KBM-7 (cell line): ENCODE results near the gene MAS1.
"Not testable (repeated sequence)": the region's sequence is repeated elsewhere in the genome, so short reads cannot be mapped to it uniquely, and the experiment has no call there.

Experiments
- DNase-seq: peaks from one replicate; pipeline ENCODE4 v3.0.0-alpha.2; 2015
- in situ Hi-C: fragments of 300-500 bp; cut with MboI; formaldehyde crosslinking; loops from 2 replicates; pipeline ENCODE4 v1.14.3; 2020; ENCODE audit warnings: low sequenced_read_pairs, low pct_unique_long_range_greater_than_20kb, mixed read lengths

Gene MAS1

GRCh38 chr6:159910342-159910741, 19.6 kb downstream of the MAS1 start:
- in situ Hi-C loops = no loop called here
- DNase-seq = no peak

DNA sequence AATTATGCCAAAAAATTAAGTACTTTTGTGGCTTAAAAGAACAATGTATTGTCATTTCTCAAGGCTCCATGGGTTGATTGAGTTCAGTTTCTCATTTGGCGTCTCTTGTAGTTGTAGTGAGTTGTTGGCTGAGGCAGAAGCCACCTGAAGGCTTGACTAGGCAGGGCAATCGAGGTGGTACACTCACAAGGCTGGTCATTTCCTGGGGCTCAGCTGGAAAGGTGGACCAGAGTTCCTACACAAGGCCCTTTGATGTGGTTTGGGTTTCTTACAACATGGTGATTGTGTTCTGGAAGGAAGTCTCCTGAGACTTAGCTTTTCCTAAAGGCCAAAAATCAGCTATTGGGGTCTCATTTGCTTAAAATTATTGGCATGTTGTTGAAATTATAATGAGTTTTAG, 22.6 kb downstream of the MAS1 start:
- in situ Hi-C loops = no loop called here
- no peak for DNase-seq

GRCh38 chr6:159913862-159914564, 23.2 kb downstream of the MAS1 start:
- in situ Hi-C loops = no loop called here
- no peak for DNase-seq

DNA sequence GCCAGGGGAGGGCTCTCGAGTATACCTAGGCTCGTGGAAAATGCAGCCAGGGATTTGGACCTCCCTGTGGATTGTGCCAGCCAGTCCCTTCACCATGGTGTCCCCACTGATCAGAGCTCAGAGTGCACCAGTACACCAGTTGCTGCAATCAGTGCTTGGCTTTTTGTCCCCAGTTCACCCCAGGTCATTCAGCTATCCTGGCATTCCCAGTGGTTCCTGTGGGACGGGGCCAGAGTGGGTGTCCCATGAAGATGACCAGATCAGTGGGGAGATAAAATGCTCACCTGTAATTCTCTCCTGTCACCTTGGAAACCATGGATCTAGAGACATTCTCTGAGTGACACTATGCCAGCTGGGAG, 23.8 kb downstream of the MAS1 start:
- in situ Hi-C loops = no loop called here
- no peak for DNase-seq

DNA sequence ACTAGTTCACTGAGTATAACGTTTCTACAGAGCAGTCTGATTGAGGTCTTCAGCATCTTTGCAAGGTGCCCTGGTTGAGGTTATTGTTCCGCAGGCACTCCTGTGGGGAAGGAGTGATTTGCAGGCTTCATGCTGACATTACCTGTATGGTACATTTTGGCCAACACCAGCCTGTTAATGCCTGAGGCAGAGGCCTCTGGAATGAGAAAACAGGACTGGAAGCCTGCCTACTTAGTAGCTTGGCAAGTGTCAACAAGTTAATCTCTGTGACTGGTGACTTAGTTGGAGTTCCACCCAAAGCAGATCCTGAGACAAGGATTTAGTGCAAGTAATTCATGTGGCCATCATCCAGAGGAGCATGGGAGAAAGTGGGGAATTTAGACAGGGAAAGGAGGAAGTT, 24.6 kb downstream of the MAS1 start:
- no peak for DNase-seq
- in situ Hi-C loops = no loop called here

DNA sequence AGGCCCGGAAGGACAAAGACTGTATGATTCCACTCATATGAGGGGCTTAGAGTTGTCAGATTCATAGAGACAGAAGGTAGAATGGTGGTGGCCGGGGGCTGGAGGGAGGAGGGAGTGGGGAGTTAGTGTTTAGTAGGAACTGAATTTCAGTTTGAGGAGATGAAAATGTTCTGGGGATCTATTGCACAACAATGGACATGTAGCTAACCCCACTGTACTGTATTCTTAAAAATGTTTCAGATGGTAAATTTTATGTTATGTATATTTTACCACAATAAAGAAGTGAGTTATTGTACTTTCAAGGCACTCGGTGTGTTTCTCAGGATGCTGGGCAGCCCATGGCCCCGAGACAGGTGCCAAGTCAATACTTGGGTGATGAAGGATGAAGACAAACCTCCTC, 25.4 kb downstream of the MAS1 start:
- in situ Hi-C loops = no loop called here

GRCh38 chr6:159916752-159917151, 26.0 kb downstream of the MAS1 start:
- in situ Hi-C loops = no loop called here
- no peak for DNase-seq

More for the DNA sequence above, 25.4 kb downstream of the MAS1 start:
- no peak for DNase-seq

DNA sequence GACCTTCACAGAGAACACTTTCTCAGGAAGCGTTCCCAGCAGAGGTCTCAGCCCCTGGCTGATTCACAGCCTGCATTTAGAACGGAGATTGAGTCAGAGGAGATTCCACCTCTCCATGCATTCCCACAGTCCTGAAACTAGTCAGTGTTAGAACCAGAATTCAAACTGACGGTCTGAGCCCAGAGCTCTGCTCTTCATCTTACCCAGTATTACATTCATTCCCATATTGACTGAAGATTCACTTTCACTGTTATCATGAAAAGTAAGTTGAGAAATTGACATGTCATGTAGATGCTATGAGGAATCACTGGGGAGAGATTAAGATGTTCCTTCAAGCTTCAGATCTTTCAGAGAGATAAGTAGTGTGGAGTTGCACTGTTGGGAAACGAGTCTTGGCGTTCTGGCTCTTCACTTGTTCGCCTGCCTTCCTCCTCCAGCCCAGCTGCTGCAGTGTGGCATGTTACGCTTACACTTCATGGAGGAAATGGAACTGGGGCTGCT, 28.3 kb downstream of the MAS1 start:
- DNase-seq = no peak
- in situ Hi-C loops = no loop called here

GRCh38 chr6:159919800-159920199, 29.0 kb downstream of the MAS1 start:
- DNase-seq = no peak
- in situ Hi-C loops = no loop called here

GRCh38 chr6:159924150-159924549, 33.4 kb downstream of the MAS1 start:
- DNase-seq, in situ Hi-C loops: not testable (repeated sequence)

- no peak for DNase-seq
- in situ Hi-C loops = no loop called here
Measured at GRCh38 chr6:159926542-159927203, 35.9 kb downstream of the MAS1 start.

DNA sequence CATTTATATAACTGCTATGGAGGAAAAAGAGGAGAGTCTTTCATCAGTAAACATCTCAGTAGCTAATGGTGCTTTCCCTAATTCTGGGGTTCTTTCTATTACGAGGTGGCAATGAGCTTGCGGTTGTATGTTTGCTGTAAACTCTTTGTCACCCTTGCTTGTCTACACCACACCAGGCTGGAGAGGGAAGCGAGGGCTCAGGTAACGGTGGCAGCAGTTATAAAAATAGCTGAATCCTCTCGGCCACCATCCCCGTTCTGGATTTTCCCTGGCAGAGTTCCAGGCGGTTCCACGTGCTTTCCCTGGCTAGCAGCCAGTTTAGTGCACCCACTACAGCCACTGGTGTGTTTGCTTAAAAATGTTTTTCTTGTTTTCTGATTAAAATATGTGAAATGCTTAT, 39.0 kb downstream of the MAS1 start:
- in situ Hi-C loops = no loop called here
- no peak for DNase-seq

DNA sequence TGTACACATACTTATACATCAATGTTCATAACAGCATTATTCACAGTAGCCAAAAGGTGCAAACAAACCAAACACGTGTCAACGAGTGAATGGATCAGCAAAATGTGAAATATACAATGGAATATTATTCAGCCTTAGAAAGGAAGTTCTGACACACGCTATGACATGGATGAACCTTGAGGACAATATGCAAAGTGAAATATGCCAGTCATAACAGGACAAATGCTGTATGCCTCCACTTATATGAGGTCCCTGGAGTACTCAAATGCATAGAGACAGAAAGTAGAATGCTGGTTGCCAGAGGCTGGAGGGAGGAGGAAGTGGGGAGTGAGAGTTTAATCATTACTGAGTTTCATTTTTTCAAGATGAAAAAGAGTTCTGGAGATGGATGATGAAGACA, 40.3 kb downstream of the MAS1 start:
- in situ Hi-C loops = no loop called here
- DNase-seq = no peak

DNA sequence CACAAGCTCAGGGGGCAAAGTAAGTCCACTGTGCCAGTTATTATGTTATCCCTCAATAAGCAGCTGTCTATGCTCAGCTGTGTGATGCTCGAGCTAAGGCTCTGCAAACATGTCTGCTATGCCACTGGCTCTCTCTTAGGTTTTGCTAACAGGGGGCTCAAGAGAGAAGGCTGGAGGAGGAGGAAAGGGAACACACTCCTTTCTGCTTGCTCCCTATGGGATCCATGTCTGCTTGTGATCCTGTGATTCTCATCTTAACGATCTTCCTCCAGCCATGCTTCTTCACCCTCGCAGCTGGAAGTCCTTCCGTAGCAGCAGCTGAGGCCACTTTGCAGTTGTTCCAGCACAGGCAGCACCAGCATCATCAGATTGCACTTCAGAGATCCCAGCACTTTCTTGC, 41.1 kb downstream of the MAS1 start:
- DNase-seq = no peak
- in situ Hi-C loops = no loop called here

- in situ Hi-C loops = no loop called here
Measured at GRCh38 chr6:159933077-159933476, 42.3 kb downstream of the MAS1 start.

DNA sequence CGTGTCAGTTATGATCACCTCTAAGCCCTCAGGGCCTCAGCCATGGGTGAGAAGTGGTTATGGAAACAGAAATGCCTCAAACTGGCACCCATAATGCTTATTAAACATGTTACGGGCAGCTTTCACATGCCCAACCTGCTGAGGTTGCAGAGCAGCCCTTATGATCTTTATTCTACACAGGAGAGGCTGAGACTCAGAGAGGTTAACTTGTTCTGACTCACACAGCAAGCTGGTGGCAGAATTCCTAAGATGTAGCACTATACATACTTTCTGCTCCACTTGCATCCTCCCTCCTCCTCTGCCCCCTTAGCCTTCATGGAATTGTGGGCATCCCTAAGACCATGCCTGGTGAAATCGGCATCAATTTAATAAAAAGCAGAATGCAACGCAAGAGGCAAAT, 43.4 kb downstream of the MAS1 start:
- in situ Hi-C loops = no loop called here
- no peak for DNase-seq

More at GRCh38 chr6:159933077-159933476, 42.3 kb downstream of the MAS1 start:
- DNase-seq = no peak

GRCh38 chr6:159935065-159935464, 44.3 kb downstream of the MAS1 start:
- no peak for DNase-seq
- in situ Hi-C loops = no loop called here

- in situ Hi-C loops = no loop called here
Measured at GRCh38 chr6:159935633-159936032, 44.8 kb downstream of the MAS1 start.

DNA sequence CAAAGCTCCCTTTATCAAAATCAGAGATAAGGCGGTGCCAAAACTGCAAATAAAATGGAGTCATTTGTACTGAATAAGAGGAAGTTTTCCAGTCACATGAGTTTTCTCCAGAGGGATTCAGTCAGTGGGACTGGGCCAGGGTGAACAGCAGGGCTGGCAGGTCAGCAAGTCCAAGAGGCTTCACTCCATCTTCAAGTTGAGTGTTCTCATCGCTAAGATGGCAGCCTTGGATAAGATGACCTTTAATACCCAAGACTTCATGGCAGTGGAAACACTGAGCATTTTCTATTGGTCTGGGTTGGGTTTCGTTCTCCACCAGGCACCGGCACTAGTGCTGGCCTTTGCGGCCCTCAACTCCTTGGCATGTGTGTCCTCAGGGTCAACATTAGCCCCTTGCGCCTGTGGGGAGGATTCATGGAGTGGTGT, 48.8 kb downstream of the MAS1 start:
- no peak for DNase-seq
- in situ Hi-C loops = no loop called here

More at GRCh38 chr6:159935633-159936032, 44.8 kb downstream of the MAS1 start:
- DNase-seq = no peak
